ENCODE measurements around the gene TMEM185A. TPM values are rescaled to one million over a fixed set of nuclear protein-coding genes. Genes with fewer than 3 reads are reported as not detected.

TMEM185A gene
- total RNA-seq, 1 experiment from 2014 or later, result 15.2 TPM

DNA sequence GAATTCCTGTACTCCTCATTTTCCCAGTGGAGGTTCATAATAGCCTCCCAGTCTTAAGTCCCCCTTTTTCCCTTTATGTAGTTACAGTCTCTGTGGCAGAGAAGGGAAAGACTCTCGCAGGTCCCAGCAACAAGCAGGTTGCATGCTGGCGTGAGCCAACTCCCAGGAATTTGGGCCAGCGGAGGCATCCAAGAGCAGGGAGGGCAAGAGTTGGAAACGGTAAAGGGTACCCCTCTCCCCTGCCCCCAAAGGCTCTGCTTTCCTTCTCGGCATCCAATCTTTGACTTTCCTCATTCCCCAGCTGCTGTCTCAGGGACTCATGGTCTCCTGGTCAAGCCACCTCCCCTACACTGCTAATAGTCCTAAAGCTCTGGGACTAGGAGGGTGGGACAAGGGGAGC, 21.1 kb downstream of the TMEM185A start (continued):
- TF ChIP-seq, protein P1, sequence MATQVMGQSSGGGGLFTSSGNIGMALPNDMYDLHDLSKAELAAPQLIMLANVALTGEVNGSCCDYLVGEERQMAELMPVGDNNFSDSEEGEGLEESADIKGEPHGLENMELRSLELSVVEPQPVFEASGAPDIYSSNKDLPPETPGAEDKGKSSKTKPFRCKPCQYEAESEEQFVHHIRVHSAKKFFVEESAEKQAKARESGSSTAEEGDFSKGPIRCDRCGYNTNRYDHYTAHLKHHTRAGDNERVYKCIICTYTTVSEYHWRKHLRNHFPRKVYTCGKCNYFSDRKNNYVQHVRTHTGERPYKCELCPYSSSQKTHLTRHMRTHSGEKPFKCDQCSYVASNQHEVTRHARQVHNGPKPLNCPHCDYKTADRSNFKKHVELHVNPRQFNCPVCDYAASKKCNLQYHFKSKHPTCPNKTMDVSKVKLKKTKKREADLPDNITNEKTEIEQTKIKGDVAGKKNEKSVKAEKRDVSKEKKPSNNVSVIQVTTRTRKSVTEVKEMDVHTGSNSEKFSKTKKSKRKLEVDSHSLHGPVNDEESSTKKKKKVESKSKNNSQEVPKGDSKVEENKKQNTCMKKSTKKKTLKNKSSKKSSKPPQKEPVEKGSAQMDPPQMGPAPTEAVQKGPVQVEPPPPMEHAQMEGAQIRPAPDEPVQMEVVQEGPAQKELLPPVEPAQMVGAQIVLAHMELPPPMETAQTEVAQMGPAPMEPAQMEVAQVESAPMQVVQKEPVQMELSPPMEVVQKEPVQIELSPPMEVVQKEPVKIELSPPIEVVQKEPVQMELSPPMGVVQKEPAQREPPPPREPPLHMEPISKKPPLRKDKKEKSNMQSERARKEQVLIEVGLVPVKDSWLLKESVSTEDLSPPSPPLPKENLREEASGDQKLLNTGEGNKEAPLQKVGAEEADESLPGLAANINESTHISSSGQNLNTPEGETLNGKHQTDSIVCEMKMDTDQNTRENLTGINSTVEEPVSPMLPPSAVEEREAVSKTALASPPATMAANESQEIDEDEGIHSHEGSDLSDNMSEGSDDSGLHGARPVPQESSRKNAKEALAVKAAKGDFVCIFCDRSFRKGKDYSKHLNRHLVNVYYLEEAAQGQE (IDR thresholded peaks at IDR 0.05; ENCODE audit: low read depth), result no peak

DNA sequence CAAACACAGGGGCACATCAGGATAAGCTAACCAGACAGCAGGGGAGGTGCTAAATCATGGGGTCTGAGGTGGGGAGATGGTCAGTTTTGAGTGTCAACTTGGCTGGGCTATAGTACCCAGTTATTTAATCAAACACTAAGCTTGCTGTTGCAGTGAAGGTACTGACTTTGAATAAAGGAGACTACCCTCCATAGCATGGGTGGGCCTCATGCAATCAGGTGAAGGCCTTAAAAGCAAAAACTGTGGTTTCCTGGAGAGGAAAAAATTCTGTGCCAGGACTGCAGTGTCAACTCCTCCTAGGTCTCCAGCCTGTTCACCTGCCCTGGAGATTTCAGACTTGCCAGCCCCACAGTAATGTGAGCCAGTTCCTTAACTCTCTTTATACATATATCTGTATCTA, 23.9 kb downstream of the TMEM185A start:
- intact Hi-C loops (cut with micrococcal nuclease), result no loop called here
- no TSS peak for BruUV-seq (replicated peaks)
- TF ChIP-seq SP1 (IDR thresholded peaks at IDR 0.05; ENCODE audit: low read depth) (no peak), EZH2phosphoT487 (IDR thresholded peaks at IDR 0.05; ENCODE audit: borderline replicate concordance) (no peak), FOSL1 (IDR thresholded peaks at IDR 0.05; ENCODE audit: low read depth) (no peak), ZNF274 (IDR thresholded peaks at IDR 0.05; ENCODE audit: low read depth, low read length) (no peak), ELF1 (IDR thresholded peaks at IDR 0.05; ENCODE audit: borderline replicate concordance, low read depth) (no peak), RAD21 (IDR thresholded peaks at IDR 0.05; ENCODE audit: low read depth) (no peak), SRF (IDR thresholded peaks at IDR 0.05; ENCODE audit: low read depth) (no peak), CEBPB (IDR thresholded peaks at IDR 0.05; ENCODE audit: low read depth) (no peak), CBX3 (IDR thresholded peaks at IDR 0.05; ENCODE audit: low read depth) (no peak), SIN3A (IDR thresholded peaks at IDR 0.05; ENCODE audit: low read depth) (no peak), JUND (IDR thresholded peaks at IDR 0.05) (no peak), TCF7L2 (IDR thresholded peaks at IDR 0.05; ENCODE audit: borderline replicate concordance, extremely low read depth, insufficient read depth, insufficient read length) (no peak), EGR1 (IDR thresholded peaks at IDR 0.05; ENCODE audit: low read depth) (no peak), EZH2 (IDR thresholded peaks at IDR 0.05) (no peak)
- TF ChIP-seq, protein P2, sequence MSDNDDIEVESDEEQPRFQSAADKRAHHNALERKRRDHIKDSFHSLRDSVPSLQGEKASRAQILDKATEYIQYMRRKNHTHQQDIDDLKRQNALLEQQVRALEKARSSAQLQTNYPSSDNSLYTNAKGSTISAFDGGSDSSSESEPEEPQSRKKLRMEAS (IDR thresholded peaks at IDR 0.05), result no peak
- TF ChIP-seq, protein P3, sequence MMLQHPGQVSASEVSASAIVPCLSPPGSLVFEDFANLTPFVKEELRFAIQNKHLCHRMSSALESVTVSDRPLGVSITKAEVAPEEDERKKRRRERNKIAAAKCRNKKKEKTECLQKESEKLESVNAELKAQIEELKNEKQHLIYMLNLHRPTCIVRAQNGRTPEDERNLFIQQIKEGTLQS (IDR thresholded peaks at IDR 0.05), result no peak
- TF ChIP-seq, protein P4, sequence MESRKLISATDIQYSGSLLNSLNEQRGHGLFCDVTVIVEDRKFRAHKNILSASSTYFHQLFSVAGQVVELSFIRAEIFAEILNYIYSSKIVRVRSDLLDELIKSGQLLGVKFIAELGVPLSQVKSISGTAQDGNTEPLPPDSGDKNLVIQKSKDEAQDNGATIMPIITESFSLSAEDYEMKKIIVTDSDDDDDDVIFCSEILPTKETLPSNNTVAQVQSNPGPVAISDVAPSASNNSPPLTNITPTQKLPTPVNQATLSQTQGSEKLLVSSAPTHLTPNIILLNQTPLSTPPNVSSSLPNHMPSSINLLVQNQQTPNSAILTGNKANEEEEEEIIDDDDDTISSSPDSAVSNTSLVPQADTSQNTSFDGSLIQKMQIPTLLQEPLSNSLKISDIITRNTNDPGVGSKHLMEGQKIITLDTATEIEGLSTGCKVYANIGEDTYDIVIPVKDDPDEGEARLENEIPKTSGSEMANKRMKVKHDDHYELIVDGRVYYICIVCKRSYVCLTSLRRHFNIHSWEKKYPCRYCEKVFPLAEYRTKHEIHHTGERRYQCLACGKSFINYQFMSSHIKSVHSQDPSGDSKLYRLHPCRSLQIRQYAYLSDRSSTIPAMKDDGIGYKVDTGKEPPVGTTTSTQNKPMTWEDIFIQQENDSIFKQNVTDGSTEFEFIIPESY (IDR thresholded peaks at IDR 0.05; ENCODE audit: extremely low read depth, insufficient replicate concordance, low read length), result no peak
- TF ChIP-seq, protein P1 (IDR thresholded peaks at IDR 0.05; ENCODE audit: low read depth), result no peak

More for the DNA sequence above, 23.9 kb downstream of the TMEM185A start:
- Histone ChIP-seq H3K27ac (ENCODE audit: low read depth, low read length) (no peak overlapping the region), H2AFZ (ENCODE audit: low read depth, low read length, poor library complexity, severe bottlenecking) (no peak overlapping the region), H3K27me3 (ENCODE audit: insufficient read depth, low read length) (no peaks in the 10 kb centered on the region), H3K9ac (ENCODE audit: low read length) (no peak overlapping the region), H4K20me1 (ENCODE audit: insufficient read depth) (no peaks in the 10 kb centered on the region), H3K79me2 (ENCODE audit: insufficient read depth, low read length) (no peaks in the 10 kb centered on the region; the same call in 1 of the 2 replicates), H3K9me2 (ENCODE audit: insufficient read depth) (no peaks in the 10 kb centered on the region), H3K4me1 (ENCODE audit: control insufficient read depth in 1 of 2, insufficient read depth in 2 of 2, low read length in 2 of 2) (no peaks in the 10 kb centered on the region), H3K36me3 (ENCODE audit: control insufficient read depth in 1 of 2, insufficient read depth in 2 of 2, low read length in 2 of 2) (no peaks in the 10 kb centered on the region), H3K4me2 (ENCODE audit: low read length) (no peak overlapping the region), H3K9me3 (ENCODE audit: control insufficient read depth in 1 of 2, insufficient read depth in 1 of 2, low read depth in 1 of 2, low read length in 2 of 2) (no peaks in the 10 kb centered on the region), H3K4me3 (replicated peaks in 1 of 2; ENCODE audit: low read depth in 1 of 2, low read length in 2 of 2) (no peak overlapping the region)
- DNase-seq (ENCODE audit: low read depth, low spot score) (no peak), ATAC-seq (no peak)
- ChIA-PET POLR2A (no interaction called here), CTCF (no interaction called here), RAD21 (ENCODE audit: low non-redundant PET in 1 of 2, low total read pairs in 2 of 2, uncharacterized antibody in 2 of 2, unreplicated experiment in 2 of 2) (no interaction called here)
